ENCODE data around the gene NUPR2. TPM values are rescaled to one million over a fixed set of nuclear protein-coding genes. Genes with fewer than 3 reads are reported as not detected.
A peak's percentile ranks its signal among the peaks of the same experiment; 100 is the strongest.
"Not testable (repeated sequence)": the region's sequence is repeated elsewhere in the genome, so short reads cannot be mapped to it uniquely, and the experiment has no call there.

Gene NUPR2
- total RNA-seq, 1 donor, result not detected

DNA sequence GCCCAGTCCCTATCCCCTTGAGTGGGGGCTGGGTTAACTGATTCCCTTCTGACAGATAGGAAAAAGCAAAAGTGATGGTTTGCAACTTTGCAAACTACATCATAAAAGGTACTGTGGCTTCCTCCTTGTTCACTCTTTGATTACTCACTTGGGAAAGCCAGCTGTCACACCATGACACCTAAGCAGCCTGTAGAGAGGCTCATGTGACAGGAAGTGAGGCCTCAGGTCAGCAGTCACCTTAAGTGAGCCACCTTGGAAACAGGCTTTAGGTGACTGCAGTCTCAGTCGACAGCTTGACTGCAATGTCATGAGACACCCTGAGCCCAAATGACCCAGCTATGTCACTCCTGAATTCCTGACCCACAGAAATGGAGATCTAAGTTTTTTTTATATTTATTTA, 5.6 kb downstream of the NUPR2 start:
- H3K4me3 ChIP-seq (ENCODE audit: low read depth, low read length), result no peak overlapping the region
- DNase-seq (ENCODE audit: low read depth), result no peak
- TF ChIP-seq CTCF (IDR thresholded peaks at IDR 0.05; ENCODE audit: insufficient read depth, low read length), result no peak

- H3K4me3 ChIP-seq (ENCODE audit: low read depth, low read length), result no peak overlapping the region
- no peak for TF ChIP-seq CTCF (IDR thresholded peaks at IDR 0.05; ENCODE audit: insufficient read depth, low read length)
- no peak for DNase-seq (ENCODE audit: low read depth)
Measured at GRCh38 chr7:56107954-56108258, 8.3 kb downstream of the NUPR2 start.

DNA sequence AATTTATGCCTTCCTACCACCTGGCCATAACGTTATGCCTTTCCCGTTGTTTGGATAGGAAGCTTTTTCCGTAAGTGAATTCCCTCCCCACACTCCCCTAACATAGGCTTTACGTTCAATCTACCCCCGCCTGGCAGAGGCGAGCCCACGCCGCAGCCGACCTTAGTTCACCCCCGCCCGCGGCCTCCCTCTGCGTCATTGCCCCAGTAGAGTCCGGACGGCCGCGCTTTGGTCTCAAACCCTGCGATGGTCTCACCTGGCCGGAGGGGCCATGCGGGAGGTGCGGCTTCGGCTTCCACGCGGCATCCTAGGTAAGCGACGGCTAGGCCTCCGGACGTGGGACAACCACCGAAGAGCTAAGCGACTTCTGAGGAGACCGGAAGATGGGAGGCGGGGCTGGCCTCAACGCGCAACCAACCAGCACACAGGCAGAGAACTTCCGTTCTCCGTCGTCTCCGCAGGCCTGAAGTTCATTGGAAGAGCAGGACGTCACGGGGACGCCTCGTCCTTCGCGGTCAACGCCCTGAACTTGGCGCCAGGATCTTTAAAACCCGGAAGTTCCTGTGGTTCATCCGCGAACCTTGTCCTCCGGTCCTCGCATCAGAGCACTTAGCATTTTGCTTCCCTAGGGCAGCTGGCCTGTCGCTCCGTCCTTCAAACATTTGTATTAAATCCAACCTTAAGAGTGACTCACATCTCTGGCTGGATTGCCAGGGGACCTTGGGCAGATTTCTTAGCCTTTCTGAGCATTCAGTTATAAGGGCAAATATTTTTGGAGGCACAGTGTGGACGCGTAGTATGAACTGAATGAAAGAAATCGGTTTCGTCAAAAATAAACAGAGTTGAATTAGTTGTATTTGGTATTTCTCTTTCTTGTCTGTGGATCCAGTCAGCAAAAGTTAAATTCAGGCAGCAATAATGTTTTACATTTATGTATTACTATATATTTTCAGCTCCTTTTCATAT, 9.8 kb downstream of the NUPR2 start, which contains the start of gene CHCHD2:
TSS of gene CHCHD2 (minus strand) at position 369 of the 966 bp plus-strand sequence. CDS start at position 306, 63 bp downstream.
- no peak for TF ChIP-seq CTCF (IDR thresholded peaks at IDR 0.05; ENCODE audit: insufficient read depth, low read length)
- H3K4me3 ChIP-seq (ENCODE audit: low read depth, low read length), result peak within 1 kb of the TSS; percentile 95
- DNase-seq (ENCODE audit: low read depth), result peak; percentile 99

DNA sequence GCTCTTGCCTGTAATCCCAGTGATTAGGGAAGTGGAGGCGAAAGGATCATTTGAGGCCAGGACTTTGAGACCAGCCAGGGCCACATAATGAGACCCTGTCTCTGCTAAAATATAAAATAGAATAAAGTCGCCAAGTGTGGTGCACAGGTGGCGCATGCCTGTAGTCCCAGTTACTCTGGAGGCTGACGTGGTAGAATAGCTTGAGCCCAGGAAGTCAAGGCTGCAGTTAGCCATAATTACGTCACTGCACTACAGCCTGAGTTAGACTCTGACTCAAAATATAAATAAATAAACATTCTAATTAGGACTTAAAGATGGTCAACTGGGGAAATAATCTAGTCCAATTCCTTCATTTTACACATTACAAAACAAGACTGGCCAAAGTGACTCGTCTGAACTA, 10.7 kb downstream of the NUPR2 start:
- no peak for TF ChIP-seq CTCF (IDR thresholded peaks at IDR 0.05; ENCODE audit: insufficient read depth, low read length)
- peak; percentile 77 for DNase-seq (ENCODE audit: low read depth)
- H3K4me3 ChIP-seq (ENCODE audit: low read depth, low read length), result peak overlapping the region; percentile 95

DNA sequence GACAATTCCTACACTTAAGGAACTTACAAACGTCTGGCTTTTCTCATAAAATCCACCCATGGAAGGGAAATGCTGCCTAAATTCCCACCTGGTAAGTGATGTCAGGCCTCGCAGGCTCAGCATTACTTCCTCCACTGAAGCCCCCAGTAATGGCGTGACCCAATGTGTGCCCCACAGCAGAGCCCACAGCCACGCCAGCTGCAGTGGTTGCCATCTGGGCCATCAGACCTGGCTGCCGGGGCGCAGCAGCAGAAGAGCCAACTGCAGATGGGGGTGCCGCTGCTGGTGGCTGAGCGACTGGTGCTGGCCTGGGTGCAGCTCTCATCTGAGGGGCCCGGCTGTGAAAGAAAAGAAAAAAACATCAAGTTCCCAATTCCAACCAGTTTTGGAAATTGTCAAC, 12.1 kb downstream of the NUPR2 start:
- DNase-seq (ENCODE audit: low read depth); H3K4me3 ChIP-seq (ENCODE audit: low read depth, low read length): not testable (repeated sequence)

- no peak overlapping the region for H3K4me3 ChIP-seq (ENCODE audit: low read depth, low read length)
Measured at GRCh38 chr7:56099653-56100052, 16.6 kb downstream of the NUPR2 start.

GRCh38 chr7:56098187-56099008, 17.8 kb downstream of the NUPR2 start:
- not testable (repeated sequence) for H3K4me3 ChIP-seq (ENCODE audit: low read depth, low read length); DNase-seq (ENCODE audit: low read depth)

More at GRCh38 chr7:56099653-56100052, 16.6 kb downstream of the NUPR2 start:
- no peak for DNase-seq (ENCODE audit: low read depth)
- no peak for TF ChIP-seq CTCF (IDR thresholded peaks at IDR 0.05; ENCODE audit: insufficient read depth, low read length)
